Central memory CD8-positive, alpha-beta T cell (primary cell): ENCODE measurements around the gene ASGR1.

ENCODE experiments used
- ATAC-seq: fragments of 150-1000 bp; cut with Tn5 transposase; replicated peaks from 2 replicates; pipeline ENCODE4 v1.10.0; 2022; ENCODE audit warnings: mild to moderate bottlenecking, moderate FRiP score, moderate number of reproducible peaks; ENCODE audit not compliant: poor library complexity, severe bottlenecking; ENCODE audit errors: extremely low read depth
- DNase-seq, 2 donors: peaks; one replicate each; pipeline ENCODE4 v3.0.0; 2021; ENCODE audit warnings: low spot score in 2 of 2
- H3K27ac Mint-ChIP-seq: one replicate; pipeline ENCODE4 v1.8.0; 2022; ENCODE audit warnings: low read depth, mild to moderate bottlenecking, moderate library complexity, mixed read lengths
- H3K27me3 Mint-ChIP-seq: one replicate; pipeline ENCODE4 v1.8.0; 2022; ENCODE audit warnings: mixed read lengths
- H3K36me3 Mint-ChIP-seq: one replicate; pipeline ENCODE4 v1.8.0; 2022; ENCODE audit warnings: mild to moderate bottlenecking, moderate library complexity, mixed read lengths; ENCODE audit not compliant: insufficient read depth
- H3K4me1 Mint-ChIP-seq: one replicate; pipeline ENCODE4 v1.8.0; 2022; ENCODE audit warnings: mixed read lengths
- H3K4me3 Mint-ChIP-seq: one replicate; pipeline ENCODE4 v1.8.0; 2022; ENCODE audit warnings: mild to moderate bottlenecking, moderate library complexity, mixed read lengths
- H3K9me3 Mint-ChIP-seq: one replicate; pipeline ENCODE4 v1.8.0; 2022; ENCODE audit warnings: mixed read lengths

ASGR1 gene, protein sequence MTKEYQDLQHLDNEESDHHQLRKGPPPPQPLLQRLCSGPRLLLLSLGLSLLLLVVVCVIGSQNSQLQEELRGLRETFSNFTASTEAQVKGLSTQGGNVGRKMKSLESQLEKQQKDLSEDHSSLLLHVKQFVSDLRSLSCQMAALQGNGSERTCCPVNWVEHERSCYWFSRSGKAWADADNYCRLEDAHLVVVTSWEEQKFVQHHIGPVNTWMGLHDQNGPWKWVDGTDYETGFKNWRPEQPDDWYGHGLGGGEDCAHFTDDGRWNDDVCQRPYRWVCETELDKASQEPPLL

GRCh38 chr17:7179317-7180254 lies at the start of gene ASGR1:
Gene ASGR1, minus strand, starts transcription at chr17:7179370. Its CDS starts 807 bp downstream, at chr17:7178563.
- Mint-ChIP-seq H3K4me3 (peak within 1 kb of the TSS; percentile 27), H3K4me1 (no peaks in the 10 kb centered on the region), H3K27me3 (no peaks in the 10 kb centered on the region), H3K9me3 (no peaks in the 10 kb centered on the region), H3K36me3 (peaks cover 2% of the 10 kb centered on the region), H3K27ac (no peak within 1 kb of the TSS)
- no peak for ATAC-seq
- DNase-seq: no peak

- Mint-ChIP-seq H3K9me3 (no peaks in the 10 kb centered on the region), H3K27ac (no peak overlapping the region), H3K4me3 (no peak overlapping the region), H3K27me3 (no peaks in the 10 kb centered on the region), H3K36me3 (peaks cover 13% of the 10 kb centered on the region), H3K4me1 (peaks cover 27% of the 10 kb centered on the region)
- ATAC-seq: no peak
- no peak for DNase-seq
Observed at GRCh38 chr17:7228920-7229319, 49.8 kb upstream of the ASGR1 start.

- ATAC-seq (no peak), DNase-seq (no peak)
- Mint-ChIP-seq H3K4me1 (peaks cover 10% of the 10 kb centered on the region), H3K27ac (peak overlapping the region; percentile 41), H3K9me3 (no peaks in the 10 kb centered on the region), H3K27me3 (no peaks in the 10 kb centered on the region), H3K4me3 (no peak overlapping the region), H3K36me3 (peaks cover 13% of the 10 kb centered on the region)
Observed at GRCh38 chr17:7226721-7227710, 47.8 kb upstream of the ASGR1 start.

DNA sequence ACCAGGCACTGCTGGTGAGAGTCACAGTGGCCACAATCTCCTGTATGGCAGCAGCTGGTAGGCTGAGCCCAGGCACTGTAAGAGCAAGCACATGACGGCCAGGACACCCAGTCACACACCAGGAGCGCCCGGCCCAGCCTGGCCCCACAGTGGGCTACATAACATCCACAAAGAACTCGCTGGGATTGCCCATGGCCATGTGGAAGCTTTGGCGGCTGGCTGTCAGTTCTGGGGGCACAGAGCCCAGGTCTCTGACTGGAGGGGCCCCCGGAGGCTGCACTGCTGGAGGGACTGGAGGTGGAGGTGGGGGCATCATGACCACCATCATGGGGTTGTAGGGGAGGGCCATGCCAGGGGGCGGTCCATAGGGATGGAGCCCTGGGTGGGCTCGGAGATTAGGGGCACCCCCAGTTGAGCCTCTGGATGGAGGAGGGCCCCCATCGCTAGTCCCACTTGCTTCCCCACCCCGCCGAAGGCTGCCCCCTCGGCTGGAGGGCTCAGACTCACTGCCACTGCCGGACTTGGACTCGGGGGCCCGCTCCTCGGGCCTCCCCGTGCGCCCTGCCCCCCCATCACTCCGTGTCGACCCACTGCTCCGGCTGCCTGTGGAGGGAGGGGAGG lies 46.7 kb upstream of the ASGR1 start:
- H3K36me3 Mint-ChIP-seq: peaks cover 14% of the 10 kb centered on the region
- H3K27ac Mint-ChIP-seq: peak overlapping the region; percentile 41
- no peaks in the 10 kb centered on the region for H3K9me3 Mint-ChIP-seq
- peaks cover 11% of the 10 kb centered on the region for H3K4me1 Mint-ChIP-seq
- ATAC-seq (no peak), DNase-seq (no peak)
- no peak overlapping the region for H3K4me3 Mint-ChIP-seq
- H3K27me3 Mint-ChIP-seq: no peaks in the 10 kb centered on the region

DNA sequence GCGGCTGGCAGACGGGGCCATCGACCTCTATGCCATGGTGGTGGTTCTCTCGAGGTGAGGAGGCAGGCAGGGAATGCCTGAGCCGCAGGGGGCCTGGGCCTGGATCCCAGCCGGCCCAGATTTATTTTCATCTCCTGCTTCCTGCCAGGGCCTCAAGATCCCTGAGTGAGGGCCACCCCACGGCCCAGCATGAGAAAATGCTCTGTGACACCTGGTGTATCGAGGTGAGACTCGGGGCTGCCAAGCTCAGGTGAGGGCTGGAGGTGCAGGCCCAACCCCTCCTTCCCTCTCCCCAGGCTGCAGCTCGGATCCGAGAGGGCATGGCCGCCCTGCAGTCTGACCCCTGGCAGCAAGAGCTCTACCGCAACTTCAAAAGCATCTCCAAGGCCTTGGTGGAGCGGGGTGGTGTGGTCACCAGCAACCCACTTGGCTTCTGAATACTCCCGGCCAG lies 45.5 kb upstream of the ASGR1 start:
- ATAC-seq: no peak
- no peaks in the 10 kb centered on the region for H3K9me3 Mint-ChIP-seq
- peaks cover 10% of the 10 kb centered on the region for H3K36me3 Mint-ChIP-seq
- no peak for DNase-seq
- no peak overlapping the region for H3K27ac Mint-ChIP-seq
- H3K4me3 Mint-ChIP-seq: no peak overlapping the region
- H3K27me3 Mint-ChIP-seq: no peaks in the 10 kb centered on the region
- peaks cover 18% of the 10 kb centered on the region for H3K4me1 Mint-ChIP-seq

DNA sequence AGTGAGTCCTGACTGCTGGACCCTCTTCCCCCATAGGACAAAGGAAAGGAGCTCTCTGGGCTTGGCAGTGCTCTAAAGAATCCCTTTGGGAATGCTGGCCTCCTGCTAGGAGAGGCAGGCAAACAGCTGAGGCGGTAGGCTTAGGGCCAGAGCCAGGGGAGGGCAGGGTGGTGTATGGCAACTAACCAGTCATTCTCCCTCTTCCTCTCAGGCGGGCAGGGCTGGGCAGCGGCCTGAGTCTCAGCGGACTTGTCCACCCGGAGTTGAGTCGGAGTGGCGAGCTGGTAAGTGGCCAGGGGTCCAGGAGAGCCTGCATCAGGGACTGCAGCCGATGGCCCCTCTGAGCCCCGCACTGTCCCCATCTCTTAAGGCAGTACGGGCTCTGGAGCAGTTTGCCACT lies 44.9 kb upstream of the ASGR1 start:
- Mint-ChIP-seq H3K27me3 (no peaks in the 10 kb centered on the region), H3K36me3 (peaks cover 10% of the 10 kb centered on the region), H3K4me1 (peaks cover 24% of the 10 kb centered on the region), H3K27ac (no peak overlapping the region), H3K4me3 (no peak overlapping the region), H3K9me3 (no peaks in the 10 kb centered on the region)
- DNase-seq (no peak), ATAC-seq (no peak)

- no peak for DNase-seq
- Mint-ChIP-seq H3K4me3 (no peak overlapping the region), H3K27me3 (no peaks in the 10 kb centered on the region), H3K27ac (no peak overlapping the region), H3K36me3 (peaks cover 8% of the 10 kb centered on the region), H3K4me1 (peaks cover 29% of the 10 kb centered on the region), H3K9me3 (no peaks in the 10 kb centered on the region)
- no peak for ATAC-seq
Observed at GRCh38 chr17:7223375-7223774, 44.2 kb upstream of the ASGR1 start.

DNA sequence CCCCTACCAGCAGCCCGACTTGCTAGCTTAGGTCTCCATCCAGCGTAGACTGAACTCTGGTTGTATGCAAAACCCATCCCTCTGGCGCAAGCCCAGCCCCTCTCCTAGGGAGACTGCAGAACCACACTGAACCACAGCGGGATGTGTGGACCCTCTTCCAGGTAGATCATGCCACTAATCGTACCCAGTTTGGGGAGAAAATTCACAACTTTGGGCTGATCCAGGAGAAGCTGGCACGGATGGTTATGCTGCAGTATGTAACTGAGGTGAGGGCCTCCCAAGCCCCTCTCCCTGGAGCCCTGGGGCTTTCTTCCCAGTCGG lies 43.8 kb upstream of the ASGR1 start:
- DNase-seq: no peak
- Mint-ChIP-seq H3K4me3 (no peak overlapping the region), H3K9me3 (no peaks in the 10 kb centered on the region), H3K36me3 (peaks cover 6% of the 10 kb centered on the region), H3K27ac (no peak overlapping the region), H3K4me1 (peaks cover 29% of the 10 kb centered on the region), H3K27me3 (no peaks in the 10 kb centered on the region)
- no peak for ATAC-seq

DNA sequence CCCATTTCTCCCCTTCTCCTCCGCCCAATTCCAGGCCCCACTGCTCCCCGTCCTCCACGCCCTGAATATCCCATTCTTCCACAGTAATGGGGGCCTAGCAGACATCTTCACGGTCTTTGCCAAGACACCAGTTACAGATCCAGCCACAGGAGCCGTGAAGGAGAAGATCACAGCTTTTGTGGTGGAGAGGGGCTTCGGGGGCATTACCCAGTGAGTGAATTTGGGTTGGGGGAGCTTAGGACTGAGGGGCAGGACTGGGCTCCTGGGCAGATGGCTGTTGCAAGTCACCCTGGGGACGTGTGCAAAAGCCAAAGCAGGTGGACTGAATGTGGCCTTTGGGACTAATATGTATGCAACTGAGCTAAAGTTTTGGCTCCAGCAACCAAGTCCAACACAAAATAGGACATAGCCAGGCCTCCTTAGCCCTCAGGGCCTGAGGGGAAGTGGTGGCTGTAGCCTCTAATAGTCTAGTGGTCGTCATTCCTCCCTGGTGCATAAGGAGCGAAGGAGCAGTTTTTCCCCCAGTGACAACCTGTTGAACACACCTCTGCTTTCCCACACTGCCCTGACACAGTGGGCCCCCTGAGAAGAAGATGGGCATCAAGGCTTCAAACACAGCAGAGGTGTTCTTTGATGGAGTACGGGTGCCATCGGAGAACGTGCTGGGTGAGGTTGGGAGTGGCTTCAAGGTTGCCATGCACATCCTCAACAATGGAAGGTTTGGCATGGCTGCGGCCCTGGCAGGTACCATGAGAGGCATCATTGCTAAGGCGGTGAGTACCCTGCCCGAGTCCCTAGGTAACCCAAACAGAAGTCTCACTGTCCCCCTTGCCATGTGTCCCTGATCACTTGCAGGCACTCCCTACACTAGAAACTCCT lies 43.2 kb upstream of the ASGR1 start:
- DNase-seq (no peak), ATAC-seq (no peak)
- Mint-ChIP-seq H3K27ac (no peak overlapping the region), H3K4me3 (peak overlapping the region; percentile 98), H3K27me3 (no peaks in the 10 kb centered on the region), H3K4me1 (peaks cover 29% of the 10 kb centered on the region), H3K9me3 (no peaks in the 10 kb centered on the region), H3K36me3 (peaks cover 9% of the 10 kb centered on the region)

GRCh38 chr17:7221278-7222092 lies 42.3 kb upstream of the ASGR1 start:
- no peaks in the 10 kb centered on the region for H3K27me3 Mint-ChIP-seq
- H3K9me3 Mint-ChIP-seq: no peaks in the 10 kb centered on the region
- peak overlapping the region; percentile 95 for H3K27ac Mint-ChIP-seq
- peak overlapping the region; percentile 98 for H3K4me3 Mint-ChIP-seq
- no peak for DNase-seq
- peaks cover 33% of the 10 kb centered on the region for H3K4me1 Mint-ChIP-seq
- no peak for ATAC-seq
- H3K36me3 Mint-ChIP-seq: peaks cover 9% of the 10 kb centered on the region
